ENCODE data around the gene ANKRD40CL. TPM values are rescaled to one million over a fixed set of nuclear protein-coding genes. Genes with fewer than 3 reads are reported as not detected.

ANKRD40CL gene
- total RNA-seq, 2 experiments from 2014 or later: not detected

GRCh38 chr17:50749245-50749644, 18.1 kb downstream of the ANKRD40CL start:
- ChIA-PET POLR2A (no interaction called here), CTCF (ENCODE audit: unreplicated experiment) (no interaction called here)
- Histone ChIP-seq H3K4me3 (ENCODE audit: low read depth, low read length, poor library complexity, severe bottlenecking) (no peak overlapping the region), H2AFZ (ENCODE audit: low read length) (no peak overlapping the region), H3K36me3 (ENCODE audit: insufficient read depth, low read length) (peaks cover 100% of the 10 kb centered on the region), H3K4me1 (ENCODE audit: insufficient read depth, low read length, poor library complexity, severe bottlenecking) (no peaks in the 10 kb centered on the region), H3K9me3 (ENCODE audit: low read length) (no peaks in the 10 kb centered on the region), H3K4me2 (ENCODE audit: low read length) (no peak overlapping the region), H4K20me1 (ENCODE audit: insufficient read depth, low read length) (peaks cover 8% of the 10 kb centered on the region; the same call in 1 of the 2 replicates), H3K79me2 (ENCODE audit: insufficient read depth, low read depth, low read length) (peaks cover 9% of the 10 kb centered on the region; the same call in 1 of the 2 replicates), H3K9me2 (ENCODE audit: insufficient read depth, low read length) (no peaks in the 10 kb centered on the region), H3K27ac (ENCODE audit: low read depth, low read length, poor library complexity, severe bottlenecking) (no peak overlapping the region)
- TF ChIP-seq, protein P1, sequence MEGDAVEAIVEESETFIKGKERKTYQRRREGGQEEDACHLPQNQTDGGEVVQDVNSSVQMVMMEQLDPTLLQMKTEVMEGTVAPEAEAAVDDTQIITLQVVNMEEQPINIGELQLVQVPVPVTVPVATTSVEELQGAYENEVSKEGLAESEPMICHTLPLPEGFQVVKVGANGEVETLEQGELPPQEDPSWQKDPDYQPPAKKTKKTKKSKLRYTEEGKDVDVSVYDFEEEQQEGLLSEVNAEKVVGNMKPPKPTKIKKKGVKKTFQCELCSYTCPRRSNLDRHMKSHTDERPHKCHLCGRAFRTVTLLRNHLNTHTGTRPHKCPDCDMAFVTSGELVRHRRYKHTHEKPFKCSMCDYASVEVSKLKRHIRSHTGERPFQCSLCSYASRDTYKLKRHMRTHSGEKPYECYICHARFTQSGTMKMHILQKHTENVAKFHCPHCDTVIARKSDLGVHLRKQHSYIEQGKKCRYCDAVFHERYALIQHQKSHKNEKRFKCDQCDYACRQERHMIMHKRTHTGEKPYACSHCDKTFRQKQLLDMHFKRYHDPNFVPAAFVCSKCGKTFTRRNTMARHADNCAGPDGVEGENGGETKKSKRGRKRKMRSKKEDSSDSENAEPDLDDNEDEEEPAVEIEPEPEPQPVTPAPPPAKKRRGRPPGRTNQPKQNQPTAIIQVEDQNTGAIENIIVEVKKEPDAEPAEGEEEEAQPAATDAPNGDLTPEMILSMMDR (conservative IDR thresholded peaks at IDR 0.05; ENCODE audit: low read length): no peak
- no peak for TF ChIP-seq EZH2phosphoT487 (IDR thresholded peaks at IDR 0.05; ENCODE audit: borderline replicate concordance, low read depth, low read length)
- DNase-seq (ENCODE audit: low spot score): no peak
- intact Hi-C loops (cut with micrococcal nuclease; ENCODE audit: unreplicated experiment): no loop called here
- no TSS peak for BruUV-seq (replicated peaks)

- H3K36me3 ChIP-seq (ENCODE audit: insufficient read depth, low read length): peaks cover 100% of the 10 kb centered on the region
- no TSS peak for BruUV-seq (replicated peaks)
- ChIA-PET CTCF (ENCODE audit: unreplicated experiment) (no interaction called here), POLR2A (no interaction called here)
- H3K27ac ChIP-seq (ENCODE audit: low read depth, low read length, poor library complexity, severe bottlenecking): no peak overlapping the region
- no peak for TF ChIP-seq EZH2phosphoT487 (IDR thresholded peaks at IDR 0.05; ENCODE audit: borderline replicate concordance, low read depth, low read length)
- TF ChIP-seq, protein P1 (conservative IDR thresholded peaks at IDR 0.05; ENCODE audit: low read length): no peak
- no peak overlapping the region for H3K4me2 ChIP-seq (ENCODE audit: low read length)
- H3K9me3 ChIP-seq (ENCODE audit: low read length): no peaks in the 10 kb centered on the region
- DNase-seq (ENCODE audit: low spot score): no peak
- H3K9me2 ChIP-seq (ENCODE audit: insufficient read depth, low read length): no peaks in the 10 kb centered on the region
- no peak overlapping the region for H3K4me3 ChIP-seq (ENCODE audit: low read depth, low read length, poor library complexity, severe bottlenecking)
- H3K4me1 ChIP-seq (ENCODE audit: insufficient read depth, low read length, poor library complexity, severe bottlenecking): no peaks in the 10 kb centered on the region
- intact Hi-C loops (cut with micrococcal nuclease; ENCODE audit: unreplicated experiment): no loop called here
- peaks cover 4% of the 10 kb centered on the region for H4K20me1 ChIP-seq (ENCODE audit: insufficient read depth, low read length)
- H3K79me2 ChIP-seq (ENCODE audit: insufficient read depth, low read depth, low read length): peaks cover 14% of the 10 kb centered on the region; the same call in 1 of the 2 replicates
- H2AFZ ChIP-seq (ENCODE audit: low read length): no peak overlapping the region
Measured at GRCh38 chr17:50745631-50746030, 21.7 kb downstream of the ANKRD40CL start.

DNA sequence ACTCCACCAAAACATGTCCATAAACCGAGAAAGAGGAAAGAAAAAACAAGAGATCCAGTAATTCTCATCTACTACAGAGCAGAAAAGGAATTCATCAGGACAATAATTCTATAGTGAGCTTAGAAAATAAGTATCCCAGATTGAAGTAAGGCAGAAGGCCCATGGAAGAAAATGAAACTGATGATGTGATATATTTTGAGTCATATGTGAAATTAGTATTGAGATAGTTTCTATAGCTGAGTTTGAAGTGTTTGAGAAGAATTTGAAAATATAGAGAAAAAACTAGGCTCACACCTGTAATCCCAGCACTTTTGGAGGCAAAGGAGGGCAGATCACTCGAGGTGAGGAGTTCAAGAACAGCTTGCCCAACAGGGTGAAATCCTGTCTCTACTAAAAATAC, 28.2 kb downstream of the ANKRD40CL start:
- CTCF ChIA-PET (ENCODE audit: unreplicated experiment): no interaction called here
- no peak for DNase-seq (ENCODE audit: low spot score)
- Histone ChIP-seq H4K20me1 (ENCODE audit: insufficient read depth, low read length) (peaks cover 45% of the 10 kb centered on the region), H3K4me3 (ENCODE audit: low read depth, low read length, poor library complexity, severe bottlenecking) (no peak overlapping the region), H3K4me2 (ENCODE audit: low read length) (no peak overlapping the region), H3K36me3 (ENCODE audit: insufficient read depth, low read length) (peaks cover 95% of the 10 kb centered on the region), H2AFZ (ENCODE audit: low read length) (no peak overlapping the region), H3K9me2 (ENCODE audit: insufficient read depth, low read length) (no peaks in the 10 kb centered on the region), H3K79me2 (ENCODE audit: insufficient read depth, low read depth, low read length) (peaks cover 70% of the 10 kb centered on the region), H3K27ac (ENCODE audit: low read depth, low read length, poor library complexity, severe bottlenecking) (no peak overlapping the region), H3K9me3 (ENCODE audit: low read length) (no peaks in the 10 kb centered on the region), H3K4me1 (ENCODE audit: insufficient read depth, low read length, poor library complexity, severe bottlenecking) (peaks cover 4% of the 10 kb centered on the region)
- POLR2A ChIA-PET: interaction anchor here (0.5 kb wide), 1 partner anchor 304 kb away, joined by 4 read pairs; no protein-coding TSS in a partner anchor
- TF ChIP-seq, protein P1 (conservative IDR thresholded peaks at IDR 0.05; ENCODE audit: low read length): no peak
- TF ChIP-seq EZH2phosphoT487 (IDR thresholded peaks at IDR 0.05; ENCODE audit: borderline replicate concordance, low read depth, low read length): no peak
- BruUV-seq (replicated peaks): no TSS peak
- intact Hi-C loops (cut with micrococcal nuclease; ENCODE audit: unreplicated experiment): no loop called here

All from OCI-LY7 (cell line).